GM12865 (cell line): ENCODE results near the gene RGS19.

Experiments
- DNase-seq: peaks from one replicate; pipeline ENCODE4 v3.0.0; 2010; ENCODE audit warnings: low read depth
- H3K4me3 ChIP-seq: 2 replicates; pipeline ENCODE4 v1.5.1; 2011; ENCODE audit warnings: mild to moderate bottlenecking, low read depth, low read length, control low read depth
- CTCF ChIP-seq: IDR thresholded peaks from 2 replicates; pipeline ENCODE4 v1.5.1; 2011; ENCODE audit warnings: low read length, control low read depth, low read depth, inconsistent platforms; ENCODE audit not compliant: insufficient read depth; ENCODE audit errors: missing control alignments

RGS19 gene

GRCh38 chr20:64025826-64026412 lies 53.4 kb downstream of the RGS19 start:
- DNase-seq, result no peak
- no peak for TF ChIP-seq CTCF
- no peak overlapping the region for H3K4me3 ChIP-seq

GRCh38 chr20:64025101-64025825 lies 54.1 kb downstream of the RGS19 start:
- TF ChIP-seq CTCF, result no peak

GRCh38 chr20:64024141-64024990 lies 55.0 kb downstream of the RGS19 start:
- no peak overlapping the region for H3K4me3 ChIP-seq
- TF ChIP-seq CTCF, result no peak
- DNase-seq, result no peak

More at GRCh38 chr20:64025101-64025825, 54.1 kb downstream of the RGS19 start:
- no peak for DNase-seq
- no peak overlapping the region for H3K4me3 ChIP-seq

GRCh38 chr20:64023361-64024140 lies 55.8 kb downstream of the RGS19 start:
- no peak for TF ChIP-seq CTCF
- no peak for DNase-seq

More at GRCh38 chr20:64023361-64024140, 55.8 kb downstream of the RGS19 start:
- H3K4me3 ChIP-seq, result no peak overlapping the region
